ENCODE data around the gene SHB.

SHB gene

GRCh38 chr9:37880916-37881479, 188.0 kb downstream of the SHB start:
- no peak for DNase-seq

- no peak for DNase-seq
Observed at GRCh38 chr9:37876376-37876775, 192.7 kb downstream of the SHB start.

- DNase-seq, result no peak
Observed at GRCh38 chr9:37873955-37874354, 195.1 kb downstream of the SHB start.

GRCh38 chr9:37870799-37871176, 198.2 kb downstream of the SHB start:
- DNase-seq, result no peak

GRCh38 chr9:37870081-37870798, 198.8 kb downstream of the SHB start:
- DNase-seq, result no peak
